ENCODE data around the gene MRPS2.
"Not testable (repeated sequence)": the region's sequence is repeated elsewhere in the genome, so short reads cannot be mapped to it uniquely, and the experiment has no call there.

The MRPS2 gene

DNA sequence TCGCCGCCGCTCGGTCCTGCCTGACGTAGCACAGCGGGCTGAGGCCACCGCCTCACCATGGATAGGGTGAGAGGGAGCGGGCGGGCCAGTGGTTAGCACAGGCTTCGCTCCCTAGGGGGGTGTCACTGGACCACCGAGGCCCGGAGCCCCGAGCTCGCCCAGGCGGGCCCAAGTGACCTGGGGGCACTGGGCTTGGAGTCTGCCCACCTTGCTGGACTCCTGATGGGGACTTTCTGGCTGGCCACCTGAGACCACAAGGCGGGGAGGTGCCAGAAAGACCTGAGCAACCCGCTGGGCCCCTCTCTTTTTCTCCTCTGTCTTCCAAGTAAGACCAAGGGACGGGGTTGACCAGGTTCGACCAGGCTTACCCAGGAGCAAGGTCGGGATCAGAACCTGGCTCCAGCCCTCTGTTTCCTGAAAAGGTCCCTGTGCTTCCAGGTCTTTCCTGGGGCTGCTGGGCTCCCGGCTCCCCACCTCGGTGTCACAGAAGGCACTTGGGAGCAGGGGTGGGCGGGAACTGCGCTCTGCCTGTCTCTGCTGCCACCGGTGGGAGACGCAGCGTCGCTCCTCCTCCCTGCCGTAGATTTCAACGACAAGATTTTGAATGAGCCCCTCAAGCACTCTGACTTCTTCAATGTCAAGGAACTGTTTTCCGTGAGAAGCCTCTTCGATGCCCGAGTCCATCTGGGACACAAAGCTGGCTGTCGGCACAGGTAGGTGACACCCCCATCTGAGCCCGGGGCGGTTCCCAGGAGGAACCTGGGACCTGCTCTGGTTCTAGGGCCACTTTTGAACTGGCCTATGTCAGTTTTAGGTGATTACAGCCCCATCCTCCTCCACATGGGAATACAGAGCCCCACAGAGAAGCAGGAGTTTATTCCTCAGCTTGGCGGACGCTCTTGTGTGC, 1.0 kb downstream of the MRPS2 start:
- DNase-seq, result peak; percentile 66

DNA sequence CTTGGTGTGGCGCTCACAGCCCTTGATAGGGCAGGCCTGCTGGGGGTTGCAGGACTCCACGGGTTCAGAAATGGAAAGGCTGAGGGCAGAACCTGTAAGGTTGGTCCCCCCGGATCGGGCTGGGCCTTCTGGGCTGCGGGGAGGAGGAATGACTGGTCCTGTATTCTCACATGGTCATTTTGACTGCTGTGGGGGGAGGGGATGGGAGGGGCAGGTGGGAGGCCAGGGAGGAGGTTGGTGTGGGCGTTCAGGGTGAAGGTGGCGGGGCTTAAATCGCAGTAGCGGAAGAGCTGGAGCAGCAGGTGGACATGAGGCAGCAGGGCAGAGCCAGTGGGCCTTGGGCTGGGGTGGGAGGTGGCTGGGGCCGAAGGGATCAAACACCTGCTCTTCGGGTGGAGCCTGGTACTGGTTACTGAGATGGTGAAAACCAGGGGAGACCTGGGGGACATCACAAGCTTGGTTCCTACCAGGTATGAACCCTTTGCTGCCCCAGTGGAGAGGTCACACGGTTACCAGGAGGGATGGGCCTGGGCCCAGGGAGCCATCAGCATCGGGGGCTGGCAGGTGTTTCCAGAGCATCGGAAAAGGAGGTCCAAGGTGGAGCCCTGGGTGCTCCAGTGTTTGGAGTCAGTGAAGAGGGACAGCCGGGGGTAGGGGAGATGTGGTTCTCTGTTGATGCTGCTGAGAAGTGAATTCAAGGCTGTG, 1.8 kb downstream of the MRPS2 start:
- DNase-seq, result no peak

DNA sequence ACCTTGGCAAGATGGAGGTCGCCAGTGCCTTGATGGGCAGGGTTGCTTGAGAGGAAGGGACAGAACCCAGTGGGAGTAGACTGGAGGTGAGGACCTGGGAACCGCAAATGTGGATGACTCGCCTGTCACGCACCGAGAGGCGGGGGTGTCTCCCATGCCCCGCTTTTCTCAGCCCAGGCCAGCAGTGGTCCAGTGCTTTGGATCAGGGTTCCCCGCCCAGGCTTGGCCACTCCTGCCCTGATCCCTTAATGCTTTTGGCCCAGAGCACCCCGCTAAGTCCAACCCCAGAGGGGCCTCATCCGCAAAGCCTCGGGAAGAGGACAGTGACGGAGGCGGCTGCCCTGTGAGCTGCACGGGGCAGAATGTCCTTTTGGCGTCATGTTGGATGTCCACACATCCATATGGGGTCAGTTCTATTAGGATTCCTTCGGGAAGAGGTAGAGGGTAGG, 2.4 kb downstream of the MRPS2 start:
- DNase-seq, result no peak

DNA sequence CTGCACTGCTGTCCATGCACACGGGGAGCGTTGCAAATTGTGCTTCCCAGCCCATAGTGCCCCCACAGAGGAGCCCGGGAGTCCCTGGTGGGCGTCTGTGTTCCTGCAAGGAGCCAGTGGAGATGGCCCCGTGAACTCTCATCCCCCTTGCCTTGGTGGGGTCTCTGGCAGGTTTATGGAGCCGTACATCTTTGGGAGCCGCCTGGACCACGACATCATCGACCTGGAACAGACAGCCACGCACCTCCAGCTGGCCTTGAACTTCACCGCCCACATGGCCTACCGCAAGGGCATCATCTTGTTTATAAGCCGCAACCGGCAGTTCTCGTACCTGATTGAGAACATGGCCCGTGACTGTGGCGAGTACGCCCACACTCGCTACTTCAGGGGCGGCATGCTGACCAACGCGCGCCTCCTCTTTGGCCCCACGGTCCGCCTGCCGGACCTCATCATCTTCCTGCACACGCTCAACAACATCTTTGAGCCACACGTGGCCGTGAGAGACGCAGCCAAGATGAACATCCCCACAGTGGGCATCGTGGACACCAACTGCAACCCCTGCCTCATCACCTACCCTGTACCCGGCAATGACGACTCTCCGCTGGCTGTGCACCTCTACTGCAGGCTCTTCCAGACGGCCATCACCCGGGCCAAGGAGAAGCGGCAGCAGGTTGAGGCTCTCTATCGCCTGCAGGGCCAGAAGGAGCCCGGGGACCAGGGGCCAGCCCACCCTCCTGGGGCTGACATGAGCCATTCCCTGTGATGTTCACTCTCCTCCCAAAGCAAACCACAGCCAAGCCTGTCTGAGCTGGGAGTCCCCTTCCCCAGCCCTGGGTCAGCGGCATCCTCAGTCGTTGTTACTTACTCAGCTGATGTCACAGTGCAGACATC, 3.1 kb downstream of the MRPS2 start:
- no peak for DNase-seq

DNA sequence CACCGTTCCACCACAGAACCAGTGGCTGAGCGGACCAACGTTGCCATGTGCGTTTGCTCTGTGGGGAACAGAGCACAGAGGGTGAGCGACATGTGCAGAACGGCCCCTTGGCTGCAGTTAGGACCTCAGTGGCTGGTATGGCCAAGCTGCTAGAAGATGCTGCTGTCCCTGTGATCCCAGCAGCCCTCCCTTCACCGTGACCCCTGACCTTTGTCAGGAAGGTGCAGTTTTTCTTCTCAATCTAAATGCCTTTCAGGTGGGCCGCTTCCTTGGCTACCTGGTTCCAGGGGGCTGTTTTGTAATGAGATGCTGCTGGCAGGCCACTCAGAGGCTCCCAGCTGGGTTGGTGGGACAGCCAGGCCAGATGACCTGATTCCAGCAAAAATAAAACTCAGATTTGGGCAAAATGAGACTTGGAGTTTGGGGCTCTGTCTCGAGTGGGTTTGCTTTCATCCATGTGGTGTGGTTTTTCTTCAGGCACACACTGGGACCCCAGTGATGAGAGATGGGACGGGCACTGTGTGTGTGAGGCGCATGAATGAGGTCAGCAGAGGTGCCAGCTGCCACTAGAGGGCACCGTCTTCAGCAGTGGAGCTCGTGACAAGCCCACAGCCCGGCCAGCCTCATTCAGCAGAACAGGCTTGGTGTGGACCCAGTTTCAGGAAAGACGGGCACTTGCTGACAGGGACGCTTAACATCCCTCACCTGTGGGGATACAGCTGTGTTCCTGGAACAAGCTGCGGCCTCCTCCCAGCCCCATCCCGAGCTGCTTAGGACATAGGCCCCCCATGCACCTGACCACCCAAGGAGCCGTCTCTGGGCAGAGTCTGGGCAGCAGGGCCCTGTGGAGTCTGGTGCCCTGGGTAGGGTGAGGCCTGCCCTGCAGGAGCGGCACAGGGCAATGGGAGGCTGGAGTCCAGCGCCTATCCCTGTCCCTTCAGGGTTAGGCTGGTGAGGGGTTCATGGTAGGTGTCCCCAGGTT, 4.1 kb downstream of the MRPS2 start:
- DNase-seq, result peak; percentile 15

DNA sequence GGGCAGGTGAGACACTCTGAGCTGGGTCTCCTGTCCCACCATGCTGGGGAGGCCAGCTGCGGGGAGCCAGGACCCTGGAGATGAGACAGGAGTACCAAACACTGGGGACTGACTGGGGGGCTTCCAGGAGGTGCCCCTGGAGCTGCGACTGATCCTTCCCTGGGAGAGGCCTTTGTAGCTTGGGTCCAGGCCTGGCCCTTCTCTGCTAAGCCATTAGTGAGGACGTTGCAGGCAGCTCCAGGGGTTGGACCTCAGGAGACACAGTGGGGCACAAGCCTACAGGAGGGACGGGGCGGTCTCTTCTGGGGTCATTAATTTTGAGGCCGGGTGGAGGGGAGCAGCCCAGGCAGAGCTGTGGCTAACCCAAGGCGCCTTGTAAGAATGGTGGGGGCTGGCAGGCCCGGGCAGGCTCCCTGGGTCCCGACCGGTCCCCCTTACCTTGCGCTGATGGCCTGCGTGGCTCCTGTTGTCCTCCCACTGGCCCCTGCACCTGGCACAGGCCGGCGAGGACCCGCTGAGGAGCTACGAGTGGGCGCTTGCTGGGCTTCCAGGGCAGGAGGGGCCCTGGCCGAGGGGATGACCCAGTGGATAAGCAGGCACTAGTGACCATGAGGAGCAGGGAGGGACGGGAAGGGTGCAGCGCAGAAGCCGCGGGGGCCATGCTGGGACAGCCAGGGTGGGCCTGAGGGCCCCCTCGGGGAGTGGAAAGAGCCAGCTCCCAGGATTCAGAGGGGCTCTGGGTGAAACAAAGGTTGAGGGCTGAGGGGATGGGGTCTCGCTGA, 5.1 kb downstream of the MRPS2 start:
- DNase-seq, result no peak

DNA sequence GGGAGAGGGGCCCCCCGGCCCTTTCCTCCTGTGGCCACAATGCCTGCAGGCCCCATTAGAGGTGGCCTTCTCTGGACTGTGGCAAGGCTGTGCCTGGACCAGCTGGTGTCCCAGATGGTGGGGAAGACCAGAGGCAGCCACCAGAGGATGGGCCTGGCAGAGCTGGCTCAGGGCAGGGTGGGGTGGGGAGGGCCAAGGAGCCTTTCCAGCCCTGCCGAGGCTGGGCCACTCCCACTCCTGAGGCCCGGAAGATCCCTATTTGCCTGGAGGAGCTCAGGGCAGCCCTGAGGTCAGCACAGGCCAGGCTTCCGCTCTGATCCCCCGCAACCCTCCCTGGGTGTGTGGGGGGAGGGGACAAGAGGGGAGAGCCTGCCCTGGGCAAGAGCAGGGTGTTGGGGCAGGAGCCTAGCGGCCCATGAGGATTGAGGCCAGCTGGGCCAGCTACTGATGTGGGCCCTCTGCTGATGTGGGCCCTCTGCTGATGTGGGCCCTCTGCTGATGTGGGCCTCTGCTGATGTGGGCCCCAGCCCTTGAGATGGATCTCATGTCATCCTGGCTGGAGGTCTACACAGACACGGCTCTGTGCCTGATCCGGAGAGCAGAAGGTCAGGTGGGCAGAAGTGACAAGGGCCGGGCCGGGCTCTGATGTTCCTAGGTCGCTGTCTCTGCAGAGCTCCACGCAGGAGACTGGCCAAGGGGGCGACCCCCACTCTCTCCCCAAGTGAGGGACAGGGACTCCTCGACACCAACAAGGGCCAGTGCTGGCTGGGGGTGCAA, 6.0 kb downstream of the MRPS2 start:
- no peak for DNase-seq

DNA sequence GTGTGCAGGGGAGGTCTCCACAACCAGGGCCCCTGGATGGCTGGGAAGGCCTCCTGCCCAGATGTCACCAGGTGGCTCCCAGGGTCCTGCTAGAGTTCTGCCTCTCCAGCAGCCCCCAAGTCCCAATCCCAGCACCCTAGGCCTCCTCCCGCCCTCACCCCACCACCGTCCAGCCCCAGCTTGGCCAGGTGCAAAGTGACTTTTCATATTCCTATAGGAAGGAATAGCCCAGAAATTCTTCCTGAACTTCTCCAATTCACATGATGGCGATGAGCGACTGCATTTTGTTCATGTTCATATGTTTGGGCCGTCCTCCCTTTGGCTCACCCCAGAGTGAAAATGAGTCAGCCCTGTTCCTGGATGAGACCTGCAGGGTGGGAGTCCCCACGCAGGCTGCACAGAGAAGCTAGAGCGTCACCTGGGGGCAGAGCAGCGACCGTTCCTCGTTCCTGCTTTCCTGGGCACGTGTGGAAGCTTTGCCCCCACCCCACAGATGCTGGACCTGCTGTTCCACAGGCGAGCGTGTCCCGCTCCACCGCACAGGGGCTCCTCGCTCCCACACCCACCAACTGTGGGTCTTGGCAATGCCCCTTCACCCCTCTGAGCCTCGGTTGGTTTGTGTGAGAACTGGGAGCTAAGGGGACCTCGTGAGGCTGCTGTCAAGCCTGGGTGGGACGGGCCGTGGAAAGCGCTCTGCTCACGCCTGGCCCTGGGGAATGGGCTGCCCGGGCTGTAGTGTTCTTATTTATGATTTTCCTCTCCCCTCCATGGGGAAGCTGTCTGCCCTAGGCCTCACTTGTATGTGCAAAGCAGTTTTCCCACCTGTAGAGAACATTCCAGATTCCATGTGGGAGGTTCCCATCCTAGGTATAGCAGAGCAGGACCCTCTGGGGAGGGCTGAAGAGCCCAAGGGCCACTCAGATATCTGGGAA, 6.9 kb downstream of the MRPS2 start:
- no peak for DNase-seq

DNA sequence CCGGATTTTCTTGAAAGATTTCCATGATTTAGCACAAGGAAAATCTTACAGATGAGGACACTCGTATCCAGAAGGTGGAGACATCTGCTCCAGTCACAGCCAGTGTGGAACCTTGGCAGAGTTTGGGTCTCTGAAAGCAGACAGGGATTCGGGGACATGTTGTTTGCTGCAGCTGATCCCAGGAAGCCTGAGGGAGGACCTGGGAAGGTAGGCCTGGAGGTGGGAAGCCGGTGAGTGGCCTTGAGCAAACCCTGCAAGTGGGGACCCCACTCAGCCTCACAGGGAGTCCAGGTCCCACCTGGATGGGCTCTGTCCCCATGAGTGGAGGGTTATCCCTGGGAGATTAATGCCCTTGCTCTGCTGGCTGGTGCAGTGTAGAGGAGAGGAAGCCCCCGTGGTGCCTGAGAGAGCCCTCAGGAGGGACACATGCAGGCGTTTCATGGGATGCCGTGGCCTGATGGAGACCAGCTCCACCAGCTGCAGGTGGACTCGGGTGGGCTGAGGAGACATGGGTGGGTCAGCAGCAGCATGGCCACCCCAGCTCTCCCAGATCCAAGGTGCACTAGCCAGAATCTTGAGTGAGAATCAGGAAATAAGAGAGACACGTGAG, 7.8 kb downstream of the MRPS2 start:
- no peak for DNase-seq

DNA sequence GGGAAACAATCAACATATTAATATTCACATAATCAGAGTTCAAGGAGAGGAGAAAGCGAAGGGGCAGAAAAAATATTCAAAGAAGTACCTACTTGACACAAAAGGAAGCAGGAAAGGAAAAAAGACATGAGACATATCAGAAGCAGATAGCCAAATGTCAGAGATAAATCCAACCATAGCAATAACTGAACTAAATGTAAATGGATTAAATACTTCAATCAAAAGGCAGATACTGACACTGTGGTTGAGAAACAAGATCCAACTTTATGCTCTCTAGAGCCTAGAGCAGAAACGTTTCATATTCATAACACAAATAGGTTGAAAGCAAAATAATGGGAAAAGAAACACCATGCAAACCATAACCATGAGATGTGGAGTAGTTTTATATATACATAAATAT, 9.0 kb downstream of the MRPS2 start:
- no peak for DNase-seq

DNA sequence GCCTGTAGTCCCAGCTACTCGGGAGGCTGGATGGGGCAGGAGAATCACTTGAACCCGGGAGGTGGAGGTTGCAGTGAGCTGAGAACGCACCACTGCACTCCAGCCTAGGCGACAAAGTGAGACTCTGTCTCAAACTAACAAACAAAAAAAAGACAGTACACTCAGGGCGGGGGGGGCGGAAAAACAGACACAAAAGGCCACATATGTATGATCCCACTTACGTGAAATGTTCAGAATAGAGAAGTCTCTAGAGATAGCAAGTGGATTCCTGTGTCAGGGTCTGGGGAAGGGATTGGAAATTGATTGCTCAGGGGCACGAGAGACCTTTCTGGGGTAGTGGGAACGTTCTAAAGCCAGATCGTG, 11.7 kb downstream of the MRPS2 start:
- no peak for DNase-seq

DNA sequence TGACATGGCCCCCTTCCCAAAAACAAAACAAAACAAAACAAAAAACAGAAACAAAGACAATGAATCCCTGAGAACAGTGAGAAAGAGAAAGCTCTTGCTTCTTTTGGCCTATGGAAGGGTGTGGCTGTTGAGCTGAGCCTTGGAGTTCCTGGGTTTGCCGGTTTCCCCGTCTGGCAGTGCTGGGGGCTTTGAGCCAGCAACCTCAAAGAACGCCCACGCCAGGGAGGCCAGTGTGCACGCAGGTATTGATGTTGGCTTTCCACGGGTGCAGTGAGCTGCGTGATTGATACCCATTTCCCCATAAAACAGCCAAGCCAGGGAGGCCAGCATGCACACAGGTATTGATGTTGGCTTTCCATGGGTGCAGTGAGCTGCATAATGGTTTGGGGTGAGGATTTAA, 12.4 kb downstream of the MRPS2 start:
- DNase-seq, result no peak

DNA sequence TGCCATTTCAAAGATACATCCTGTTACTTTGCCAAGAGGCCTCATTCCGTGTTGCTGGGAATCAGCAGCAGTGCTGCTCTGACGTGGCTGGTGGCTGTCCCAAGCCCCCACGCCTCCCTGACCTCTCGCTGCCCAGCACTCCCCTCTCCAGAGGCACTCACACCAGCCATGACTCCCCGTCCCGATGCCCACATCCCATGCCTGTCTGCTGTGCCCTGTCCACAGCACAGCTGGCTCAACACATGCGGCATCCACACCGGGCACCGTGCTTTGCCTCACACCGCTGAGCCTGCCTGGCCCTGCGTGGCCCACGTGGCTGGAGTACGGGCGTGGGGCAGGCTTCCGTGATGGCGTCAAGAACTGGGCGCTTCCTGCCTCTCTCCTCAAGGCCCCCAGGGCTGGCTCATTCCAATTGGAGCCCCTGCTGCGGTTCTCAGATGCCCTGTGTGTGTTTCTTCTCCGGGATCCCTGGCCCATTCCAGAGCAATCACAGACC, 12.9 kb downstream of the MRPS2 start:
- DNase-seq, result no peak

DNA sequence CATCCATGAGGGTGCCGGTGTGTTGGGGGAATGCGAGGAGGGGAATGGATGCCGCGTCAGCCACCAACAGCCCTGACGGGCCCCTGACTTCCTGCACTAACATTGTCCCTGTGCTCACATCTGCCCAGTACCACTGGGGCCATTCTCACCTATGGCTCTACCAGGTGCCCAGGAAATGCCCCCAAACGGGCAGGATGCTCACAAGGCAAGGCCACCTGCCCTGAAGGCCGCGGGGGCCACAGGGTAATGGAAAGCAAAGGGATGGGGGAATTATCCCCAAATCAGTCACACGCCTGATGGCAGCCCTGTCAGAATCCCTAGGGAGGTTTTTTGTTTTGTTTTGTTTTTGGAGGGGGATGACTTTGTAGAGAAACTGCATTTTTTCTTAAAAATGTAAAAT, 13.4 kb downstream of the MRPS2 start:
- not testable (repeated sequence) for DNase-seq

DNA sequence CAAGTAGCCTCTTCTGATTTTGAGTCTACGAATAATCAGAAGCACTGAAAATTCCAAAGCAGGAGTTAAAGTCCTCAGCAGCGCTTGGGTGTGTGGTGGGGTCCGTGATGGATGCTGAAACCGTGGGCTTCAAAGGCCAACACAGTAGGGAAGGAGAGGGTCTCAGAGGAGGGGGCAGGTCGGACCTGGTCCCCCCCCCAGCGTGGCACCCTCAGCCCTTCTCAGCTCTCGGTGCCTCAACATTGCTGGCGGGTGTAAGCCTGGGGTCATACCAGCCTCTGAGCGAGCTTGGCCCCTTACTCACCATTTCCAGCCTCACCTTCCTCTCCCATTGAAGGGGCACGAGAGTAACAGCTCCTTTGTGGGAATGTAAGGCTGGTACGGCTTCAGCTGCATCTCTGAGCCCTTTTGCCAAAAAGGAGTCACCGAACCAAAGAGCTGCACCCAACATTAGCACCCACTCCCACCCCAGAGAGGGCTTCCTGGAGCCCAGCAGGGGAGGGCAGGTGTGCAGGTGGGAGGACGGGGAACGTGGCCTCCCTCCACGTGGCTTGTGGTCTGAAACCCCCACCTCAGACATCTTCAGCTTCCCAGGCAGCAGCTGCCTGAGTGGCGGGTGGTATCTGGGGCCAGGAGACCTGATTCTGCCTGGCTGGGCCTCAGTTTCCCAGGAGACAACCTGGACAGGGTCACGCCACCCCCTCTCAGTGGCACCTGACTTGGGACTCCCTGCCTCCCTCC, 14.0 kb downstream of the MRPS2 start:
- no peak for DNase-seq

DNA sequence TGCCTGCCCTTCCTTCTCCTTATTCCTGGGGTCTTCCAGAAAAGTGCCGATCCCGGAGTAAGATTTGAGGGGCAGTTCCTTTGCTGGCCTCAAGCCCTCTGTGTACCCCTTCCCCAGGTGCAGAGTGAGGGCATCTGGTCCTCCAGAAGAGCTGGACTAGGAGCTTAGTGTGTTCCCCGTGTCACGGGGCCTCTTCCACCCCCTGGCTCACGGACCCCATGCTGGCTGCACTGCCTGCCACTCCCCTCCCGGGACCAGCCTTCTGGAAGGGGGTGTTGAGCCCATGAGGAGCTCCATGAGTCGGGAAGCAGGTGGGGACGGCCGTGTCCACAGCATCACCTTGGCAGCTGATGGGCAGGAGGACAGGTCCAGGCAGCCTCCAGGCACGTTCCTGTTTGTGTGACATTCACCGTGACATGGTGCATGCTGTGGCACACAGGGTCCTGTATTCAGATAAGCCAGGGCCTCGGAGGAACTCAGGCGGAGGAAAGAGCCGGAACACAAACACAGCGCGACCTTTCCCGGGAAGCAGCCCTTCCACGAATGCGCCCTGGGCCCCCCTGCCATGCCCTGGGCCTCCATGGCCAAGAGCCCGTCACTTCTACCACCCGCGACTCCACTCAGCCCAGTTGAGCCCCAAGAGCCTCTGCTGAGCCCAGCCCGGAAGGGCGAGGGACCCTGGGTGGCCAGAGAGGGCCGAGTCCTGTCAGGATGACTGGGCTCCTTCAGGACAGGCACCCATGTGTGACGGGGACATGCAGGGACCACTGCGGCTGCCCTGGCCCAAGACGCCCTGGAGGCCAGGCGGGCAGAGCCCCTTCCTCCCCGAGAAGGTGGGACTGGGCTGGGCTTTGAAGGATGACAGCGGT, 14.8 kb downstream of the MRPS2 start:
- no peak for DNase-seq
